Esophagus squamous epithelium (tissue), 5 donors: ENCODE measurements around the gene INAVA. TPM values are rescaled to one million over a fixed set of nuclear protein-coding genes. Genes with fewer than 3 reads are reported as not detected.
"Not testable (repeated sequence)": the region's sequence is repeated elsewhere in the genome, so short reads cannot be mapped to it uniquely, and the experiment has no call there.

Experiments
- DNase-seq: peaks from one replicate; lab custom pipeline; 2025; lab: John Stamatoyannopoulos, UW
- H3K27ac ChIP-seq, 4 donors: fragments of 200-600 bp; sonication (generic); one replicate each; pipeline ENCODE4 v1.5.1; 2016 to 2019; ENCODE audit warnings: mild to moderate bottlenecking in 1 of 4
- H3K27me3 ChIP-seq, 4 donors: fragments of 200-600 bp; sonication (generic); 1 replicate in 3 of 4; 2 replicates in 1 of 4; pipeline versions ENCODE4 v1.5.1 to v1.6.0; 2017 to 2021; ENCODE audit warnings: antibody characterized with exemption in 1 of 4
- H3K36me3 ChIP-seq, 3 donors: fragments of 200-600 bp; sonication (generic); one replicate each; pipeline ENCODE4 v1.5.1; 2016 to 2019
- H3K4me1 ChIP-seq, 3 donors: fragments of 200-600 bp; sonication (generic); one replicate each; pipeline ENCODE4 v1.5.1; 2017 to 2019
- H3K4me3 ChIP-seq, 4 donors: fragments of 200-600 bp; sonication (generic); 1 replicate in 3 of 4; 2 replicates in 1 of 4; pipeline ENCODE4 v1.5.1; 2016 to 2019; ENCODE audit warnings: mild to moderate bottlenecking in 2 of 4, moderate library complexity in 1 of 4
- H3K9me3 ChIP-seq, 3 donors: fragments of 200-600 bp; sonication (generic); one replicate each; pipeline ENCODE4 v1.5.1; 2016 to 2019
- POLR2A ChIP-seq, 4 donors: fragments of 450-650 bp; IDR thresholded peaks; one replicate each; pipeline ENCODE4 v1.6.1; 2017; ENCODE audit warnings: antibody characterized with exemption in 4 of 4, mild to moderate bottlenecking in 4 of 4, moderate library complexity in 3 of 4
- WGBS, 2 donors: methylation state at CpG; one replicate each; pipeline ENCODE4 v1.1.5; 2018; 5-methylcytosine and 5-hydroxymethylcytosine counted together
- intact Hi-C: fragments of 100-400 bp; cut with DNase I; formaldehyde crosslinking; loops from one replicate; pipeline ENCODE4 v1.15.0; 2022
- total RNA-seq, 4 donors: library from RNA; depleted of rRNA; stranded (reverse); fragments of >200 nt; gene quantifications; one replicate each; pipeline ENCODE4 v1.1.0, GENCODE V29; 2016
- TF ChIP-seq, protein P1 (sequence below), 6 experiments: fragments of 450-650 bp in 4 of 6; fragments of 200-600 bp in 2 of 6; sonication (generic) in 2 of 6; IDR thresholded peaks; one replicate each; pipeline ENCODE4 v1.5.1; 2016 to 2019; ENCODE audit warnings: antibody characterized with exemption in 6 of 6, mild to moderate bottlenecking in 4 of 6, moderate library complexity in 4 of 6
- donor health status: DM: yes; HTN: yes; CAD: no.

The INAVA gene
- total RNA-seq, 4 donors from 2014 or later = 45.6 to 102 (median 58.4) TPM

- no peak overlapping the region for H3K4me3 ChIP-seq
- H3K4me1 ChIP-seq = no peaks in the 10 kb centered on the region
- DNase-seq = no peak
- no peaks in the 10 kb centered on the region for H3K9me3 ChIP-seq
- no peaks in the 10 kb centered on the region for H3K27me3 ChIP-seq
- intact Hi-C loops = no loop called here
- H3K27ac ChIP-seq = no peak overlapping the region
- no peak for TF ChIP-seq POLR2A (IDR thresholded peaks at IDR 0.05)
- TF ChIP-seq, protein P1, sequence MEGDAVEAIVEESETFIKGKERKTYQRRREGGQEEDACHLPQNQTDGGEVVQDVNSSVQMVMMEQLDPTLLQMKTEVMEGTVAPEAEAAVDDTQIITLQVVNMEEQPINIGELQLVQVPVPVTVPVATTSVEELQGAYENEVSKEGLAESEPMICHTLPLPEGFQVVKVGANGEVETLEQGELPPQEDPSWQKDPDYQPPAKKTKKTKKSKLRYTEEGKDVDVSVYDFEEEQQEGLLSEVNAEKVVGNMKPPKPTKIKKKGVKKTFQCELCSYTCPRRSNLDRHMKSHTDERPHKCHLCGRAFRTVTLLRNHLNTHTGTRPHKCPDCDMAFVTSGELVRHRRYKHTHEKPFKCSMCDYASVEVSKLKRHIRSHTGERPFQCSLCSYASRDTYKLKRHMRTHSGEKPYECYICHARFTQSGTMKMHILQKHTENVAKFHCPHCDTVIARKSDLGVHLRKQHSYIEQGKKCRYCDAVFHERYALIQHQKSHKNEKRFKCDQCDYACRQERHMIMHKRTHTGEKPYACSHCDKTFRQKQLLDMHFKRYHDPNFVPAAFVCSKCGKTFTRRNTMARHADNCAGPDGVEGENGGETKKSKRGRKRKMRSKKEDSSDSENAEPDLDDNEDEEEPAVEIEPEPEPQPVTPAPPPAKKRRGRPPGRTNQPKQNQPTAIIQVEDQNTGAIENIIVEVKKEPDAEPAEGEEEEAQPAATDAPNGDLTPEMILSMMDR (IDR thresholded peaks at IDR 0.05) = no peak
- 94% methylated on average over 10 to 11 of the region's 11 CpGs for WGBS, 2 donors
- no peaks in the 10 kb centered on the region for H3K36me3 ChIP-seq
These were observed 63.9 kb downstream of the INAVA start for GRCh38 chr1:200958597-200958996.

DNA sequence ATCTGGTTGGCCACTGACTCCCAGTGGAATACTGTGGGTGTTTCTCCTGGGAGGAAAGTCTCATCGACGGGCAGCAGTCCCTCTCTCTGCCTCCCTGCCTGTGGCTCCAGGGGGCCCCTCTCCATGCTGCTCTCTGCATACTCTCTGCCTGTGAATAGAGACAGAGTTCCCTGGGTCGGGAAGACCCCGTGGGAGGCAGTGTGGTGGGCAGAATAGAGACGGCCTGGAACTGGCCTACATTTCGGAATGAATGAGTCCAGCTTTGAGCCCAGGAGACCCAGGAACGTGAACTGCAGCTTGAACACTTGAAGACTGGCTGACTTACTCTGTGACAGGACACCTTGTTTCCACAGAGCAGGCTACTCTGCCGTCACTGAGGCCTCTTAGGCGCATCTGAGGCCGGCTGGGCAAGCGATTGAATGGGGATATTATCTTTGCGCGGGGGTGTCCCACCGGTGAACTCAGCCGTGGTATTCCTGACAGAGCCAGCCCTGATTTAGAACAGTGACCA, 64.8 kb downstream of the INAVA start:
- H3K4me3 ChIP-seq = no peak overlapping the region
- DNase-seq = no peak
- WGBS, 2 donors = 91 to 100% methylated on average over 2 to 6 of the region's 15 CpGs

DNA sequence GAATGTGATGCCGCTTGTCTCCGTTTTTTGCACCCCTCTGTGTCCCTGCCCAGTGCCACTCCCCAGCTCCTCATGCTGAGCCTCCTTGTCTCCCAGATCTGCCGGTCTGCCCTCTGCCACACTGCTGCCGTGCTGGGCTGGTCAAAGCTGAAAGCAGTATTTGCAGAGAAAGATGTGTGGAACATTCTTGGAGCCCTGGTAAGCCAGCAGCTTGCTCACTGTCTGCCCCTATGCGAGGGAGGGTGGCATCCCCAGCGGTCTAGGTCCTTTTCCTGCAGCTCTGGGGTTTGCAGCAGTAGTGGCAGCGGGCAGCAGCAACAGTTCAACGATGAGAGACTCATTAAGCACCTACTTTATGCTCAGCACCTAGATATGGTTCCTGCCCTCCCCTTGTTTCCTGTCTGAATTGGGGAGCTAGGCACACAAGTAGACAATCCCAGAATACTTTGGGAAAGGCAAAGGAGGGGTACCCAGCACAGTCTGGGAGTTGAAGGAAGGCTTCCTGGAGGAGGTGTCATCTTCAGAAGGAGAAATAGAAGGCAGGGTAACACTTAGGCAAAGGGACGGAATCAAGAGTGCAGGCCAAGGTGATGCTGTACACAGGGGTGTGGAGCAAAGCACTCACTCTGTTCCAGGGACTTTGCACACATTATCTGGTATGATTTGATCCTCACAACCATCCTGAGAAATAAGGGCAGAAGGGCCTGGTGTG, 65.7 kb downstream of the INAVA start:
- Histone ChIP-seq H3K4me1 (peaks cover 0 to 4% (median 0%) of the 10 kb centered on the region in 3 donors), H3K4me3 (no peak overlapping the region), H3K27ac (no peak overlapping the region), H3K36me3 (no peaks in the 10 kb centered on the region), H3K27me3 (no peaks in the 10 kb centered on the region), H3K9me3 (no peaks in the 10 kb centered on the region)
- WGBS, 2 donors = 70 to 71% methylated on average over 7 to 8 of the region's 9 CpGs
- intact Hi-C loops = loop anchor here (10.0 kb wide), 1 partner anchor 76 kb away; no protein-coding TSS in a partner anchor
- TF ChIP-seq, protein P1 (IDR thresholded peaks at IDR 0.05) = no peak
- TF ChIP-seq POLR2A (IDR thresholded peaks at IDR 0.05) = no peak
- DNase-seq = no peak

More for the DNA sequence above, 64.8 kb downstream of the INAVA start:
- H3K36me3 ChIP-seq = no peaks in the 10 kb centered on the region
- TF ChIP-seq POLR2A (IDR thresholded peaks at IDR 0.05) = no peak
- TF ChIP-seq, protein P1 (IDR thresholded peaks at IDR 0.05) = no peak
- no peaks in the 10 kb centered on the region for H3K4me1 ChIP-seq
- intact Hi-C loops = no loop called here
- H3K9me3 ChIP-seq = no peaks in the 10 kb centered on the region
- no peaks in the 10 kb centered on the region for H3K27me3 ChIP-seq
- H3K27ac ChIP-seq = no peak overlapping the region

DNA sequence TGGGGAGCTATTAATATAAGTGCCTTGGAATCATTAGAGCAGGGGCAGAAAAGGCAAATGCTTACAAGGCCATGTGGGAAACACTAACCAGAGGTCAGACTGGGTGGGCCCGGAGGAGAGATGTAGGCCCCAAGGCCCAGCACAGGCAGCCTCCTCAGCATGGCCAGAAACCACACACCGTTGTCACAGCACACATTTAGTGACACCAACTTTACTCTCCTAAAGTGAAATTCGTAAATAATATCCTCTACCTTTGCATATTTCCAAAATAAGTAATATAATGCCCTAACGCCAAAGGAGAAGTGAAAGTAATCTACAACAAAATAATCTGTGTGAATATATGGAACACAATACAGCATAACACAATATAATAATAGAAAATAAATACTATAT, 66.2 kb downstream of the INAVA start:
- DNase-seq = no peak
- TF ChIP-seq, protein P1 (IDR thresholded peaks at IDR 0.05) = no peak
- intact Hi-C loops = loop anchor here (10.0 kb wide), 1 partner anchor 76 kb away; no protein-coding TSS in a partner anchor

DNA sequence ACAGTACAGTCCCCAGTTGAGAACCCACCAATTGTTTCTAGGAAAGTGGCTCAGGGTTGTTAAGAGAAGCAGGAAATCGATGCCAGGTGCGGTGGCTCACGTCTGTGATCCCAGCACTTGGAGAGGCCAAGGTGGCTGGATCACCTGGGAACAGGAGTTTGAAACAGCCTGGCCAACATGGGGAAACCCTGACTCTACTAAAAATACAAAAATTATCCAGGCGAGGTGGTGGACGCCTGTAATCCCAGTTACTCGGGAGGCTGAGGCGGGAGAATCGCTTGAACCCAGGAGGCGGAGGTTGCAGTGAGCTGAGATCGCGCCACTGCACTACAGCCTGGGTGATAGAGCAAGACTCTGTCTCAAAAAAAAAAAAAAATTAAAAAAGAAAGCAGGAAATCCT, 67.5 kb downstream of the INAVA start:
- 94 to 97% methylated on average over 11 of the region's 11 CpGs for WGBS, 2 donors
- not testable (repeated sequence) for H3K27me3 ChIP-seq, H3K4me1 ChIP-seq, H3K36me3 ChIP-seq, H3K27ac ChIP-seq, H3K4me3 ChIP-seq, H3K9me3 ChIP-seq, DNase-seq
- intact Hi-C loops = loop anchor here (10.0 kb wide), 1 partner anchor 77 kb away; no protein-coding TSS in a partner anchor

More for the DNA sequence above, 66.2 kb downstream of the INAVA start:
- Histone ChIP-seq H3K4me3 (no peak overlapping the region), H3K27ac (no peak overlapping the region), H3K9me3 (no peaks in the 10 kb centered on the region), H3K27me3 (no peaks in the 10 kb centered on the region), H3K36me3 (no peaks in the 10 kb centered on the region), H3K4me1 (peaks cover 0 to 4% (median 0%) of the 10 kb centered on the region in 3 donors)
- 77 to 84% methylated on average over 4 of the region's 4 CpGs for WGBS, 2 donors
